Fibroblast of villous mesenchyme (primary cell): ENCODE results near the gene MFAP3L. TPM values are rescaled to one million over a fixed set of nuclear protein-coding genes. Genes with fewer than 3 reads are reported as not detected.
"Not testable (repeated sequence)": the region's sequence is repeated elsewhere in the genome, so short reads cannot be mapped to it uniquely, and the experiment has no call there.

Experiments used
- DNase-seq: peaks from one replicate; pipeline ENCODE4 v3.0.0-alpha.2; 2010; ENCODE audit warnings: low read depth
- H3K4me3 ChIP-seq: 2 replicates; pipeline ENCODE4 v1.5.1; 2011; ENCODE audit warnings: low read depth, mild to moderate bottlenecking, low read length
- total RNA-seq: library from RNA; depleted of rRNA; stranded (reverse); fragments of >200 nt; gene quantifications from 2 replicates; pipeline ENCODE4 v1.2.3, GENCODE V29; 2012
- TF ChIP-seq, protein P1 (sequence below): IDR thresholded peaks from 2 replicates; pipeline ENCODE4 v1.5.1; 2012; ENCODE audit warnings: low read depth, mild to moderate bottlenecking, low read length; ENCODE audit not compliant: insufficient read depth

Gene MFAP3L
- total RNA-seq, 1 donor: 0.86 TPM

DNA sequence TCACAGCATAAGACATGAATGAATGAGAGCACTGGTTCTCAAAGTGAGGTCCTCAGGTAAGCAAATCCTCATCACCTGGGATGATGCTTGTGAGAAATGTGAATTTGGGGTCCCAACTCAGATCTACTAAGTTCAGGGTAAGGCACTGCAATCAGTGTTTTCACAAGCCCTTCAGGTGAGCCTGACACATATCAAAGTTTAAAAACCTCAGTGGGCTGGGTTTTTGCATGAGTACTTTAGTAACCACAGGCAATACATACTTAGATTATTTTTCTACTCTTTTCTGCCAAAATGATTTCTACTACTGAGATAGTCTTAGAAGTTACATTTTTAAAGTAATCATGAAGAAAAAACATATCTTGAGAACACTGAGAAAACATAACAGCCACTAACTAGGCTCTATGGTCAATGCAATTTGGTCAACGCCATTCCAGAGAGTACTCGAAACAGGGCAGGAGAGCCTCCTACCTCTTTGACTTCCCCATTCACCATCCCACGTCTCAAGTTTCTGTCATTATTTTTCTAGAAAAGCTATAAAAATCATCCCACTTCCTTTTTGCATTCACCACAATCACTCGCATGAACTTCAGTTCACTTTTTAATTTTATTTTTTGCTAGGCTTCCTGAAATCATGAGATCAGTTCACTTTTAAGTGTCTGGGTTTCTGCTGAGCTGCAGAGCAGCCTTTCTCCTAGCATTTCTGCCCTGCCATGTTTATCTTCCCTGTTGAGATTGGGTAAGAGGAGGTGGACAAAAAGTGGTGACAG, 73.8 kb downstream of the MFAP3L start:
- DNase-seq: no peak
- TF ChIP-seq, protein P1, sequence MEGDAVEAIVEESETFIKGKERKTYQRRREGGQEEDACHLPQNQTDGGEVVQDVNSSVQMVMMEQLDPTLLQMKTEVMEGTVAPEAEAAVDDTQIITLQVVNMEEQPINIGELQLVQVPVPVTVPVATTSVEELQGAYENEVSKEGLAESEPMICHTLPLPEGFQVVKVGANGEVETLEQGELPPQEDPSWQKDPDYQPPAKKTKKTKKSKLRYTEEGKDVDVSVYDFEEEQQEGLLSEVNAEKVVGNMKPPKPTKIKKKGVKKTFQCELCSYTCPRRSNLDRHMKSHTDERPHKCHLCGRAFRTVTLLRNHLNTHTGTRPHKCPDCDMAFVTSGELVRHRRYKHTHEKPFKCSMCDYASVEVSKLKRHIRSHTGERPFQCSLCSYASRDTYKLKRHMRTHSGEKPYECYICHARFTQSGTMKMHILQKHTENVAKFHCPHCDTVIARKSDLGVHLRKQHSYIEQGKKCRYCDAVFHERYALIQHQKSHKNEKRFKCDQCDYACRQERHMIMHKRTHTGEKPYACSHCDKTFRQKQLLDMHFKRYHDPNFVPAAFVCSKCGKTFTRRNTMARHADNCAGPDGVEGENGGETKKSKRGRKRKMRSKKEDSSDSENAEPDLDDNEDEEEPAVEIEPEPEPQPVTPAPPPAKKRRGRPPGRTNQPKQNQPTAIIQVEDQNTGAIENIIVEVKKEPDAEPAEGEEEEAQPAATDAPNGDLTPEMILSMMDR: no peak
- no peak overlapping the region for H3K4me3 ChIP-seq

DNA sequence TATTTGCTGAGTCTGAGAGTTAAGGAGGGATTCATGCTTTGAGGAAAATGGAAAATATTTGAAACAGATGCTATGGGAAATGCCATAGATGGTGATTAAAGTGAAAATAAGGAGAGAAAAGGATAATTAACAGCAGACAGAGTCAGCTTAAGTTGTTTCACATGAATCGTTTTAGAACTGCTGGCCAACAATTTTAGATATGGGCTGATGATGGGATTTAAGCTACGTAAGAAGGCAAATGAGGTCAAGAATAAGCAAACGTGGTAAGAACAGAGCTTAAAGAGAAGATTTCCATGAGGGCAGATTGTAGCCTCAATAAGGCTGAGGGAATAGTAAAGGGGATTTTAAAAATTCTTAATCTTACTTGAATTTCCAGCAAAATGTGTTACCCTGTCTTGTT, 77.9 kb downstream of the MFAP3L start:
- TF ChIP-seq, protein P1: no peak
- DNase-seq: no peak
- no peak overlapping the region for H3K4me3 ChIP-seq

DNA sequence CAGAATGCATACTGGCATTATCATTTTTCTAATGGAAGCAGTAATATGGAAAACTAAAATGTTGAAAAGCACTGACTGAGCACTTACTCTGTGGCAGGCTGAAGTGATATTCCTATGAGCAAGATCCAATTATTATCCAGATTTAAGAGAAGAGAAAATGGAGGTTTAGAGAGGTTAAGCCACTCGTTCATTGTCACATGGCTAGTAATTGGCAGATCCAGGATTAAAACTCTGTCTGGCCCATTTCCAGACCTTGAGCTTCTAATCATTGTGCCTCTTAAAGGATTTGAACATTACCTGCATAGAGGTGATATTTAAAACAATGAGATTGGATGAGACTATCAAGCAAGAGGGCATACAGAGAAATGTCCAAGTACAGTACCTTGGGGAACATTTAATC, 80.6 kb downstream of the MFAP3L start:
- TF ChIP-seq, protein P1: no peak
- no peak overlapping the region for H3K4me3 ChIP-seq
- DNase-seq: no peak

DNA sequence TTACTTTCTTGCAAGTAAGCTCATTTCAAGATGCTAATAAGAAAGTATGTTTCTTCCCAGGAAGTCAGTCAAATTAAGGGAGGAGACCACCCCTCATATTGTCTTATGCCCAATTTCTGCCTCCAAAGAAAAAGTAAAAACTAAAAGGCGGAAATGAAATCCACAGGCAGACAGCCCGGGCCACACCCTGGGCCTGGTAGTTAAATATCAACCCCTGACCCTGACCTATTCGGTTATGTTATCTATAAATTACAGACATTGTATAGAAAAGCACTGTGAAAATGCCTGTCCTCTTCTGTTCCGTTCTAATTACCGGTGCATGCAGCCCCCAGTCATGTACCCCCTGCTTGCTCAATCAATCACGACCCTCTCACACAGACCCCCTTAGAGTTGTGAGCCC, 82.6 kb downstream of the MFAP3L start:
- DNase-seq, H3K4me3 ChIP-seq: not testable (repeated sequence)

DNA sequence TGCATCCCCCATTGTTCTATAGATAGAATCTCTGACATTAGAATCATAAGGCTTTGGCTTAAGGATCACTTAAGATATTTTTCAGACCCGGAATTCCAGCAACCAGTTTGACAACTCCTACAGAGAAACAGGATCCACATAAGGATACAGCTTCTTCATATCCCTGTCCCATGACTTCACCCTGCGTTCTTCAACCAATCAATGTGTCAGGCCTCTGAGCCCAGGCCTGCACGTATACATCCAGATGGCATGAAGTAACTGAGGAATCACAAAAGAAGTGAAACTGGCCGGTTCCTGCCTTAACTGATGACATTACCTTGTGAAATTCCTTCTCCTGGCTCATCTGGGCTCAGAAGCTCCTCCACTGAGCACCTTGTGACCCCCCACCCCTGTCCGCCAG, 85.1 kb downstream of the MFAP3L start:
- TF ChIP-seq, protein P1: no peak
- no peak overlapping the region for H3K4me3 ChIP-seq
- no peak for DNase-seq

DNA sequence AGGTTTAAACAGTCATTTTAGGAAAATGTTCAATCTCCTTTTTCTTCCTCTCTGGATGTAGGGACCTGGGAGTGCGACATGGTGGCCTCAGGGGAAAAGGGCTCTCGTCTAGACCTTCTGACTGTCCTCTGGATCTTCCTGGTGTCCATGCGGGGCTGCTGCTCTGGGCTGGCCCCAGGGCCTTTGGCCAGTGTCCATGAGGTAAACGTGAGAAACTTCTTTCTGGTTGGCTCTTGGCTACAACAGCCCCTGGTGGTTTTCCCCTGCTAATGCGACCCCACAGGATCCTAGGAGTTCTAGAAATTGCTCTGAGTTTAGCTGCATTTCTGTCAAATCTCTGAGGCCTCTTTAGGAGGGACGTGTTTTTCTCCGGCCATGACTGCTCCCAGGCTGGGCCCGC, 85.7 kb downstream of the MFAP3L start:
- no peak overlapping the region for H3K4me3 ChIP-seq
- TF ChIP-seq, protein P1: no peak
- DNase-seq: no peak

Other genes starting within 250 kb of the MFAP3L start
- gene AADAT, start 63.6 kb upstream of the MFAP3L start, total RNA-seq: 3.9 TPM in 2 replicates